ENCODE measurements around the gene AHCYL2.

AHCYL2 gene

GRCh38 chr7:129188892-129189660, 35.8 kb upstream of the AHCYL2 start:
- H3K27ac ChIP-seq (ENCODE audit: low read depth, low read length): no peak overlapping the region
- no peaks in the 10 kb centered on the region for H3K9me3 ChIP-seq (ENCODE audit: control insufficient read depth, insufficient read depth, low read length)

GRCh38 chr7:129189661-129190310, 35.0 kb upstream of the AHCYL2 start:
- Histone ChIP-seq H3K4me3 (ENCODE audit: low read length) (peak overlapping the region; percentile 76), H4K20me1 (ENCODE audit: control insufficient read depth, insufficient read depth, low read depth, low read length) (no peaks in the 10 kb centered on the region), H3K9me3 (ENCODE audit: control insufficient read depth, insufficient read depth, low read length) (no peaks in the 10 kb centered on the region), H3K79me2 (ENCODE audit: control insufficient read depth, low read length) (peaks cover 5% of the 10 kb centered on the region), H3K9me2 (replicated peaks; ENCODE audit: control insufficient read depth, low read length) (no peaks in the 10 kb centered on the region), H3K4me2 (ENCODE audit: low read length) (peak overlapping the region; percentile 89), H3K36me3 (ENCODE audit: control insufficient read depth, low read length) (no peaks in the 10 kb centered on the region), H3K27ac (ENCODE audit: low read depth, low read length) (no peak overlapping the region), H3K27me3 (ENCODE audit: control insufficient read depth, low read length) (peaks cover 27% of the 10 kb centered on the region), H3K4me1 (ENCODE audit: control insufficient read depth, low read length) (peaks cover 44% of the 10 kb centered on the region), H3F3A (ENCODE audit: control insufficient read depth, insufficient read depth) (peaks cover 12% of the 10 kb centered on the region)
- TF ChIP-seq CTCF (IDR thresholded peaks at IDR 0.05; ENCODE audit: low read depth, low read length, poor library complexity, severe bottlenecking): no peak
- no peak for TF ChIP-seq EZH2phosphoT487 (IDR thresholded peaks at IDR 0.05; ENCODE audit: borderline replicate concordance, low read length)

More at GRCh38 chr7:129188892-129189660, 35.8 kb upstream of the AHCYL2 start:
- H3K36me3 ChIP-seq (ENCODE audit: control insufficient read depth, low read length): no peaks in the 10 kb centered on the region
- no peaks in the 10 kb centered on the region for H4K20me1 ChIP-seq (ENCODE audit: control insufficient read depth, insufficient read depth, low read depth, low read length)
- peak overlapping the region; percentile 76 for H3K4me3 ChIP-seq (ENCODE audit: low read length)
- H3F3A ChIP-seq (ENCODE audit: control insufficient read depth, insufficient read depth): peaks cover 12% of the 10 kb centered on the region
- no peak for TF ChIP-seq CTCF (IDR thresholded peaks at IDR 0.05; ENCODE audit: low read depth, low read length, poor library complexity, severe bottlenecking)
- TF ChIP-seq EZH2phosphoT487 (IDR thresholded peaks at IDR 0.05; ENCODE audit: borderline replicate concordance, low read length): 0 out of 2 replicates have a peak, but pooled peaks have one; percentile 86
- peaks cover 27% of the 10 kb centered on the region for H3K27me3 ChIP-seq (ENCODE audit: control insufficient read depth, low read length)
- H3K4me2 ChIP-seq (ENCODE audit: low read length): peak overlapping the region; percentile 89
- H3K4me1 ChIP-seq (ENCODE audit: control insufficient read depth, low read length): peaks cover 44% of the 10 kb centered on the region
- peaks cover 5% of the 10 kb centered on the region for H3K79me2 ChIP-seq (ENCODE audit: control insufficient read depth, low read length)
- no peaks in the 10 kb centered on the region for H3K9me2 ChIP-seq (replicated peaks; ENCODE audit: control insufficient read depth, low read length)

GRCh38 chr7:129191272-129191671, 33.6 kb upstream of the AHCYL2 start:
- Histone ChIP-seq H3K4me2 (ENCODE audit: low read length) (no peak overlapping the region), H3K27me3 (ENCODE audit: control insufficient read depth, low read length) (peaks cover 27% of the 10 kb centered on the region), H3F3A (ENCODE audit: control insufficient read depth, insufficient read depth) (peaks cover 12% of the 10 kb centered on the region), H3K9me2 (replicated peaks; ENCODE audit: control insufficient read depth, low read length) (no peaks in the 10 kb centered on the region), H3K36me3 (ENCODE audit: control insufficient read depth, low read length) (no peaks in the 10 kb centered on the region), H3K4me3 (ENCODE audit: low read length) (no peak overlapping the region), H3K27ac (ENCODE audit: low read depth, low read length) (no peak overlapping the region), H4K20me1 (ENCODE audit: control insufficient read depth, insufficient read depth, low read depth, low read length) (no peaks in the 10 kb centered on the region), H3K9me3 (ENCODE audit: control insufficient read depth, insufficient read depth, low read length) (no peaks in the 10 kb centered on the region), H3K4me1 (ENCODE audit: control insufficient read depth, low read length) (peaks cover 38% of the 10 kb centered on the region), H3K79me2 (ENCODE audit: control insufficient read depth, low read length) (peaks cover 5% of the 10 kb centered on the region)
- no peak for TF ChIP-seq CTCF (IDR thresholded peaks at IDR 0.05; ENCODE audit: low read depth, low read length, poor library complexity, severe bottlenecking)
- no peak for TF ChIP-seq EZH2phosphoT487 (IDR thresholded peaks at IDR 0.05; ENCODE audit: borderline replicate concordance, low read length)
